Activated B cell treated with CpG ODN at 0.5 μM for 24 hours (primary cell): ENCODE data around the gene C16orf96. TPM values are rescaled to one million over a fixed set of nuclear protein-coding genes. Genes with fewer than 3 reads are reported as not detected.

Source experiments
- ATAC-seq: fragments of 200-7000 bp; cut with Tn5 transposase; one replicate; pipeline ENCODE4 v1.10.0; 2021; ENCODE audit warnings: low read depth, mild to moderate bottlenecking, moderate library complexity
- CTCF ChIA-PET: fragments of 350-600 bp; sonication (Branson Sonifier 250); formaldehyde crosslinking; loops from one replicate; lab custom pipeline; 2021; ENCODE audit warnings: antibody characterized with exemption; lab: Charles Lee
- POLR2A ChIA-PET: fragments of 350-600 bp; sonication (Branson Sonifier 250); formaldehyde crosslinking; loops from one replicate; lab custom pipeline; 2021; ENCODE audit warnings: antibody characterized with exemption; lab: Charles Lee
- DNase-seq: peaks from one replicate; pipeline ENCODE4 v3.0.0; 2022
- H3K27ac Mint-ChIP-seq: one replicate; pipeline ENCODE4 v1.8.0; 2020; ENCODE audit warnings: mixed read lengths
- H3K27me3 Mint-ChIP-seq: one replicate; pipeline ENCODE4 v1.8.0; 2021; ENCODE audit warnings: mixed read lengths
- H3K36me3 Mint-ChIP-seq: one replicate; pipeline ENCODE4 v1.8.0; 2021; ENCODE audit warnings: low read depth, mixed read lengths
- H3K4me1 Mint-ChIP-seq: one replicate; pipeline ENCODE4 v1.8.0; 2021; ENCODE audit warnings: mixed read lengths
- H3K4me3 Mint-ChIP-seq: one replicate; pipeline ENCODE4 v1.8.0; 2020; ENCODE audit warnings: mild to moderate bottlenecking, mixed read lengths
- H3K9me3 Mint-ChIP-seq: one replicate; pipeline ENCODE4 v1.8.0; 2020; ENCODE audit warnings: mixed read lengths
- intact Hi-C: fragments of 100-400 bp; cut with micrococcal nuclease; formaldehyde crosslinking; loops from one replicate; pipeline ENCODE4 v1.15.1; 2024
- total RNA-seq: library from RNA; stranded (reverse); gene quantifications from 2 replicates; pipeline ENCODE4 v1.2.3, GENCODE V29; 2022
- TF ChIP-seq, protein P1 (sequence below): fragments of 200-600 bp; IDR thresholded peaks from one replicate; pipeline ENCODE4 v1.8.0; 2022; ENCODE audit warnings: antibody characterized with exemption, mild to moderate bottlenecking

C16orf96 gene
- total RNA-seq, 1 donor from 2014 or later: 0.13 TPM

DNA sequence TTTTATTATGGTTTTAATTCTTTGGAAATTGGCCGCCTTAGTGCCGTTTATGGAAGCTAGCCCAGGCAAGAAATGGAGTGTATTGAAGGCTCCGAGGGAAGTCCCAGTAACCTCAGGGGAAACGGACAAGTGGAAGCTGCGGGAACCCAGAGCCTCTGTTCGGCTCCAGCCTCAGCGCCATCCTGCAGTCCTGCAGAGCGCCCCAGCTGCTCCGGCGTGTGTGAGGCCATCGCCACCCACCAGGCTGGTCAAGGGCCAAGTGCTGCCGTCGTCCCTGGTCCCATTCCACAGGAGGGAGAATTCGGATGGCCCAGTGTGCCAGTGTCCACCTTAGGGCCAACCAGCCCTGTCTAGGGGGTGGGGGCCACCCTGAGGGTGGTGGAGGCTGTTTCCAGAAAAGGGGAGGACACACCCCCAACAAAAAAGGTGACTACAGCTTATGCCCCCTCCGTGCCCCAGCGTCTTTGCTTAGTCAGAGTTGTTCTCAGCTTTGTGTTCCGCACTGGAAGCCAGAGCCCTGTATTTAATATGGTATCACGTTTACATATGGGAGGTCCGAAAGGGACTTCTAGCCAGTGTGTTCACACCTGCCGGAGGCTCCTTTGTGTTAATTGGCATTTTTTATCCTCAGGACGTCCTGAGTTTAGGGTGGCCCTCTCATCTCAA, 81.5 kb downstream of the C16orf96 start:
- intact Hi-C loops: no loop called here
- no peaks in the 10 kb centered on the region for H3K9me3 Mint-ChIP-seq
- peaks cover 22% of the 10 kb centered on the region for H3K36me3 Mint-ChIP-seq
- ChIA-PET CTCF (no interaction called here), POLR2A (no interaction called here)
- H3K4me3 Mint-ChIP-seq: no peak overlapping the region
- H3K27ac Mint-ChIP-seq: no peak overlapping the region
- peaks cover 14% of the 10 kb centered on the region for H3K4me1 Mint-ChIP-seq
- H3K27me3 Mint-ChIP-seq: no peaks in the 10 kb centered on the region
- TF ChIP-seq, protein P1, sequence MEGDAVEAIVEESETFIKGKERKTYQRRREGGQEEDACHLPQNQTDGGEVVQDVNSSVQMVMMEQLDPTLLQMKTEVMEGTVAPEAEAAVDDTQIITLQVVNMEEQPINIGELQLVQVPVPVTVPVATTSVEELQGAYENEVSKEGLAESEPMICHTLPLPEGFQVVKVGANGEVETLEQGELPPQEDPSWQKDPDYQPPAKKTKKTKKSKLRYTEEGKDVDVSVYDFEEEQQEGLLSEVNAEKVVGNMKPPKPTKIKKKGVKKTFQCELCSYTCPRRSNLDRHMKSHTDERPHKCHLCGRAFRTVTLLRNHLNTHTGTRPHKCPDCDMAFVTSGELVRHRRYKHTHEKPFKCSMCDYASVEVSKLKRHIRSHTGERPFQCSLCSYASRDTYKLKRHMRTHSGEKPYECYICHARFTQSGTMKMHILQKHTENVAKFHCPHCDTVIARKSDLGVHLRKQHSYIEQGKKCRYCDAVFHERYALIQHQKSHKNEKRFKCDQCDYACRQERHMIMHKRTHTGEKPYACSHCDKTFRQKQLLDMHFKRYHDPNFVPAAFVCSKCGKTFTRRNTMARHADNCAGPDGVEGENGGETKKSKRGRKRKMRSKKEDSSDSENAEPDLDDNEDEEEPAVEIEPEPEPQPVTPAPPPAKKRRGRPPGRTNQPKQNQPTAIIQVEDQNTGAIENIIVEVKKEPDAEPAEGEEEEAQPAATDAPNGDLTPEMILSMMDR: no peak
- ATAC-seq (no peak), DNase-seq (no peak)

DNA sequence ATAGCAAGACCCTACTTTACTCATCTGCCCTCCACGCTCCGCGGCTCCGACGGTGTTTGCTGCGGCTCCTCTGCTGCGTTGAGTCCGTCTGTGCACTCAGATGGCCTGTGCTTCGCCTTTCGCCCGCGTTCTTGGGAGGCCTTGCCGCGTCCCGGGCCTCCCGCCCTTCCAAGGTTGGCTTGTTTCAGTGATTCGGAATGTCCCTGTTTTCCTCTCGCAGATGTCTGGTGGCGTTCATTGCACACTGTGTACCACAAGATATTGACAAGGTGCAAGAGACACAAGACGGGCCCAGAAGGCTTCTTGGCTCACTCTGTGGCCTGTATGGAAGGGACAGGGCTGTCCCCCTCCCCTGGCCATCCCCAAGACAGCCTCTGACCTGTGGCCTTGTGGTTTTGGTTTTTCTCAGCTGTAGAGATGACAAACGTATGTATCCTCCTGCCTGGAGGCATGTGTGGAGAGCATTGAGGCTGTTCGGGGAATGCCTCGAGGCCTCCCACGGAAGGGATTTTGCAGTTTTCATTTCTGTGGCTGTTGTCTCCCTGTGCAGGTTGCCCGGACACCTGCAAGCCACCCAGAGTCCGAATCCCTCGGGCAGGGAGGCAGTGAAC, 83.9 kb downstream of the C16orf96 start:
- no peaks in the 10 kb centered on the region for H3K9me3 Mint-ChIP-seq
- peaks cover 14% of the 10 kb centered on the region for H3K4me1 Mint-ChIP-seq
- TF ChIP-seq, protein P1: no peak
- ATAC-seq (no peak), DNase-seq (no peak)
- no peaks in the 10 kb centered on the region for H3K27me3 Mint-ChIP-seq
- H3K27ac Mint-ChIP-seq: no peak overlapping the region
- peaks cover 16% of the 10 kb centered on the region for H3K36me3 Mint-ChIP-seq
- H3K4me3 Mint-ChIP-seq: no peak overlapping the region
- intact Hi-C loops: no loop called here
- ChIA-PET POLR2A (no interaction called here), CTCF (no interaction called here)

DNA sequence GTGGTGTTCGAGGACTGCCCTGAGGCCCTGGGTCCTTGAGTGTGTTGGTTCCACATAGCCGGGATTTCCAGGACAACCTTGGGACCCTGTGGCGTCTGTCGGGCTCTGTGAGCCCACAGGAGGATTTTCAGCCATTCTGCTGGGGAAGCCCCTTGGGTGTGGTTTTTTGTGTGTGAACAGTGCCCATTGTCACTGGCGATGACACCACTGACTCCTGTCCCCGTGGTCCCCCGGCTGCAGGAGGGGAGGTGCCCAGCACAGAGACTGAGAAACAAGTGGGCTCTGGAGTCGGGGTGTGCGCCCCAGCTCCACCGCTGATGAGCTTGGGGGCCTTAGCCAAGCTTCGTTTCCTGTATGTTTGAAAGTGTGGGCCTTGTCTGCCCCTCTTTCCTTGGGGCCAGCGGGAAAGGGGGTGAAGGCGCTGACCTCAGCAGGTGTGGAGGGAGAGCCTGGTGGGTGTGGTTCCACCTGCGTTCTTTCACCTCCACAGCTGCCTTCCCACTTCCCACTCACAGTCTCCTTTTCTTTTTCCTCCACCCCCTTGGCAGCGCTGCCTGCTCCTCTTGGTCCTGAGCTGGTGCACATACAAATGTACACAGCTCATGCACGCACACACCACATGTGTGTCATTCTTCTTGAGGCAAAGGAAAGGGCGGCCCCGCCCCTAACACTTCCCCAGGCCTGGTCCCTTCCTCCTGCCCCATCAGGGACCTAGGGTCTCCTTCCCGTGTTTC, 84.6 kb downstream of the C16orf96 start:
- Mint-ChIP-seq H3K27me3 (no peaks in the 10 kb centered on the region), H3K9me3 (no peaks in the 10 kb centered on the region), H3K4me1 (peaks cover 14% of the 10 kb centered on the region), H3K36me3 (peaks cover 23% of the 10 kb centered on the region), H3K4me3 (no peak overlapping the region), H3K27ac (no peak overlapping the region)
- DNase-seq (no peak), ATAC-seq (no peak)
- CTCF ChIA-PET: no interaction called here
- intact Hi-C loops: no loop called here
- TF ChIP-seq, protein P1: no peak
- POLR2A ChIA-PET: no interaction called here

DNA sequence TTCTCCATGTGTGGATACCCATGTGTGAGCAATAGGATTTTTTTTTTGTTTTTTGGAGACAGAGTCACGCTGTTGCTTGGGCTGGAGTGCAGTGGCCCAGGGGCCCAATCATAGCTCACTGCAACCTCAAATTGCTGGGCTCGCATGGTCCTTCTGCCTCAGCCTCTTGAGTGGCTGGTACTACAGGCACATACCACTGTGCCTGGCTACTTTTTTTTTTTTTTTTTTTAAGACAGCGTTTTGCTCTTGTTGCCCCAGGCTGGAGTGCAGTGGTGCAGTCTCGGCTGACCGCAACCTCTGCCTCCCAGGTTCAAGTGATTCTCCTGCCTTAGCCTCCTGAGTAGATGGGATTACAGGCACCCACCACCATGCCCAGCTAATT, 85.2 kb downstream of the C16orf96 start:
- no peak for DNase-seq
- H3K27ac Mint-ChIP-seq: no peak overlapping the region
- ChIA-PET CTCF (no interaction called here), POLR2A (no interaction called here)
- no peaks in the 10 kb centered on the region for H3K9me3 Mint-ChIP-seq
- no peak for ATAC-seq
- H3K27me3 Mint-ChIP-seq: no peaks in the 10 kb centered on the region
- H3K36me3 Mint-ChIP-seq: peaks cover 20% of the 10 kb centered on the region
- intact Hi-C loops: no loop called here
- H3K4me1 Mint-ChIP-seq: peaks cover 14% of the 10 kb centered on the region
- TF ChIP-seq, protein P1: no peak
- H3K4me3 Mint-ChIP-seq: no peak overlapping the region

DNA sequence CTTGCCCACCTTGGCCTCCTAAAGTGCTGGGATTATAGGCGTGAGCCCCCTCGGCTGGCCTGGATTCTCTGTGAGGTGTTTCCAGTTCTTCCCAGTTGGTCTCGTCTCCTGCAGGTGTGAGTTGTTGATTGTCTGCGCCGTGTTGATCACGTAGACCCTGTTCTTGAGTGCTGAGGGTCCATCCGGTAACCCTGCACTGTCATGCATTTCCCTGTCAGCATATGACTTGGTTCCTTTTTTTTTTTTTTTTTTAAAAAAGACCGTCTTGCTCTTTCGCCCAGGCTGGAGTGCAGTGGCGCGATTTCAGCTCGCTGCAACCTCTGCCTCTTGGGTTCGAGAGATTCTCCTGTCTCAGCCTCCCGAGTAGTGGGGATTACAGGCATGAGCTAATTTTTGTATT, 85.8 kb downstream of the C16orf96 start:
- ChIA-PET CTCF (no interaction called here), POLR2A (no interaction called here)
- DNase-seq: no peak
- Mint-ChIP-seq H3K9me3 (no peaks in the 10 kb centered on the region), H3K4me3 (no peak overlapping the region), H3K36me3 (peaks cover 16% of the 10 kb centered on the region), H3K27ac (peak overlapping the region; percentile 14), H3K27me3 (no peaks in the 10 kb centered on the region), H3K4me1 (peaks cover 14% of the 10 kb centered on the region)
- intact Hi-C loops: no loop called here
- ATAC-seq: peak; percentile 45
- TF ChIP-seq, protein P1: no peak
